Calu3 (cell line): ENCODE results near the gene ADTRP. TPM values are rescaled to one million over a fixed set of nuclear protein-coding genes. Genes with fewer than 3 reads are reported as not detected.
A peak's percentile ranks its signal among the peaks of the same experiment; 100 is the strongest.

ENCODE experiments used
- BruUV-seq: library from RNA; stranded (reverse); fragments of 400-500 nt; replicated peaks from 2 replicates; lab custom pipeline; 2021; lab: Mats Ljungman, UMichigan
- CTCF ChIA-PET: fragments of 300-600 bp; sonication (Branson Sonifier 250); formaldehyde crosslinking; loops from one replicate; lab custom pipeline; 2022; ENCODE audit warnings: antibody characterized with exemption; lab: Charles Lee
- DNase-seq: peaks from one replicate; pipeline ENCODE4 v3.0.0; 2022
- H3K27ac Mint-ChIP-seq: one replicate; pipeline ENCODE4 v1.8.0; 2022; ENCODE audit warnings: mixed read lengths; ENCODE audit not compliant: unreplicated experiment
- H3K27me3 Mint-ChIP-seq: one replicate; pipeline ENCODE4 v1.8.0; 2022; ENCODE audit warnings: mixed read lengths; ENCODE audit not compliant: unreplicated experiment
- H3K36me3 Mint-ChIP-seq: one replicate; pipeline ENCODE4 v1.8.0; 2022; ENCODE audit warnings: mild to moderate bottlenecking, moderate library complexity, mixed read lengths; ENCODE audit not compliant: insufficient read depth, unreplicated experiment
- H3K4me1 Mint-ChIP-seq: one replicate; pipeline ENCODE4 v1.8.0; 2022; ENCODE audit warnings: mild to moderate bottlenecking, low read depth, mixed read lengths; ENCODE audit not compliant: unreplicated experiment
- H3K4me3 Mint-ChIP-seq: one replicate; pipeline ENCODE4 v1.8.0; 2022; ENCODE audit warnings: mild to moderate bottlenecking, low read depth, moderate library complexity, mixed read lengths; ENCODE audit not compliant: unreplicated experiment
- H3K9me3 Mint-ChIP-seq: one replicate; pipeline ENCODE4 v1.8.0; 2022; ENCODE audit warnings: low read depth, mixed read lengths; ENCODE audit not compliant: unreplicated experiment
- CTCF ChIP-seq: fragments of 200-600 bp; IDR thresholded peaks from one replicate; pipeline ENCODE4 v1.8.0; 2022; ENCODE audit warnings: antibody characterized with exemption; ENCODE audit not compliant: unreplicated experiment
- intact Hi-C: fragments of 100-400 bp; cut with micrococcal nuclease; formaldehyde crosslinking; loops from one replicate; pipeline ENCODE4 v1.10.0; 2022; ENCODE audit not compliant: unreplicated experiment
- total RNA-seq: library from RNA; stranded (reverse); gene quantifications from 2 replicates; pipeline ENCODE4 v1.2.3, GENCODE V29; 2022

The ADTRP gene
- total RNA-seq, 1 experiment from 2014 or later, result 0.54 TPM

GRCh38 chr6:11771473-11772048 is 7.0 kb downstream of the ADTRP start:
- H3K4me3 Mint-ChIP-seq, result no peak overlapping the region
- intact Hi-C loops, result no loop called here
- TF ChIP-seq CTCF, result no peak
- CTCF ChIA-PET, result interaction anchor here (0.8 kb wide), 1 partner anchor 241 kb away, joined by 3 read pairs; the partner anchor contains the start of gene HIVEP1
- H3K4me1 Mint-ChIP-seq, result peaks cover 67% of the 10 kb centered on the region
- no TSS peak for BruUV-seq
- no peaks in the 10 kb centered on the region for H3K9me3 Mint-ChIP-seq
- H3K27ac Mint-ChIP-seq, result peak overlapping the region; percentile 80
- no peaks in the 10 kb centered on the region for H3K27me3 Mint-ChIP-seq
- no peak for DNase-seq
- peaks cover 10% of the 10 kb centered on the region for H3K36me3 Mint-ChIP-seq

GRCh38 chr6:11770546-11771466 is 7.8 kb downstream of the ADTRP start:
- Mint-ChIP-seq H3K9me3 (no peaks in the 10 kb centered on the region), H3K4me1 (peaks cover 67% of the 10 kb centered on the region), H3K27me3 (no peaks in the 10 kb centered on the region), H3K27ac (peak overlapping the region; percentile 80), H3K4me3 (peak overlapping the region; percentile 45), H3K36me3 (peaks cover 10% of the 10 kb centered on the region)
- intact Hi-C loops, result no loop called here
- BruUV-seq, result TSS peak; percentile 65
- peak; percentile 61 for DNase-seq
- no peak for TF ChIP-seq CTCF
- CTCF ChIA-PET, result interaction anchor here (0.6 to 0.8 kb wide), 2 partner anchors 242 to 550 kb away, joined by 3 to 5 read pairs; partner anchors contain the start of gene HIVEP1

- peaks cover 10% of the 10 kb centered on the region for H3K36me3 Mint-ChIP-seq
- BruUV-seq, result TSS peak; percentile 48
- H3K27me3 Mint-ChIP-seq, result no peaks in the 10 kb centered on the region
- peaks cover 70% of the 10 kb centered on the region for H3K4me1 Mint-ChIP-seq
- peak overlapping the region; percentile 45 for H3K4me3 Mint-ChIP-seq
- DNase-seq, result peak; percentile 19
- TF ChIP-seq CTCF, result no peak
- CTCF ChIA-PET, result interaction anchor here (1.0 kb wide), 1 partner anchor 15 kb away, joined by 3 read pairs; no protein-coding TSS in a partner anchor
- intact Hi-C loops, result loop anchor here (10.0 kb wide), 1 partner anchor 65 kb away; no protein-coding TSS in a partner anchor
- peak overlapping the region; percentile 80 for H3K27ac Mint-ChIP-seq
- no peaks in the 10 kb centered on the region for H3K9me3 Mint-ChIP-seq
Observed at GRCh38 chr6:11769811-11770545, 8.6 kb downstream of the ADTRP start.

GRCh38 chr6:11769244-11769643 is 9.4 kb downstream of the ADTRP start:
- Mint-ChIP-seq H3K27ac (peak overlapping the region; percentile 35), H3K4me1 (peaks cover 75% of the 10 kb centered on the region), H3K36me3 (peaks cover 10% of the 10 kb centered on the region), H3K4me3 (no peak overlapping the region), H3K9me3 (no peaks in the 10 kb centered on the region), H3K27me3 (no peaks in the 10 kb centered on the region)
- intact Hi-C loops, result loop anchor here (10.0 kb wide), 1 partner anchor 64 kb away; no protein-coding TSS in a partner anchor
- CTCF ChIA-PET, result interaction anchor here (1.0 kb wide), 1 partner anchor 16 kb away, joined by 3 read pairs; no protein-coding TSS in a partner anchor
- no peak for DNase-seq
- no TSS peak for BruUV-seq
- TF ChIP-seq CTCF, result no peak
